NCI-H1048 (cell line): ENCODE results near the gene TCP10L.
"Not testable (repeated sequence)": the region's sequence is repeated elsewhere in the genome, so short reads cannot be mapped to it uniquely, and the experiment has no call there.

Experiments
- DNase-seq: peaks from one replicate; lab custom pipeline; 2025; lab: John Stamatoyannopoulos, UW

Gene TCP10L

GRCh38 chr21:32585970-32586369 is 647 bp upstream of the TCP10L start:
- no peak for DNase-seq

- DNase-seq: no peak
Observed at GRCh38 chr21:32584472-32584871, 851 bp downstream of the TCP10L start.

- DNase-seq: no peak
Observed at GRCh38 chr21:32581732-32582131, 3.6 kb downstream of the TCP10L start.

DNA sequence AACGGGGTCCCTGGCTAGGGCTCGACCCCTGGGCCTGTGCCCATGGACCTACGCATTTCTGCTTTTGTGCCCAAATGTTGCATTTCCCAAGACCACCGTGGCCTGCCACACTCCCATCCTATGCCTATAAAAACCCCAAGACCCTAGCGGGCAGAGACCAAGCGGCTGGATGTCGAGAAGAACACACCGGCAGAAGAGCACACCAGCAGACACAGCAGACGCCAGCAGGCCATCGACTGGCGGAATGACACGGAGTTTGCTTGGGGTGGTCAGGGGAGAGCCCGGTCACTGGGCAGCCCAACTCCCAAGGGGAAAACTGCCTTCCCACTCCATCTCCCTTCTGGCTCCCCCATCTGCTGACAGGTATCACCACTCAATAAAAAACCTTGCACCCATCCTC is 4.4 kb downstream of the TCP10L start:
- DNase-seq: no peak

- no peak for DNase-seq
Observed at GRCh38 chr21:32578107-32578691, 7.1 kb downstream of the TCP10L start.

DNA sequence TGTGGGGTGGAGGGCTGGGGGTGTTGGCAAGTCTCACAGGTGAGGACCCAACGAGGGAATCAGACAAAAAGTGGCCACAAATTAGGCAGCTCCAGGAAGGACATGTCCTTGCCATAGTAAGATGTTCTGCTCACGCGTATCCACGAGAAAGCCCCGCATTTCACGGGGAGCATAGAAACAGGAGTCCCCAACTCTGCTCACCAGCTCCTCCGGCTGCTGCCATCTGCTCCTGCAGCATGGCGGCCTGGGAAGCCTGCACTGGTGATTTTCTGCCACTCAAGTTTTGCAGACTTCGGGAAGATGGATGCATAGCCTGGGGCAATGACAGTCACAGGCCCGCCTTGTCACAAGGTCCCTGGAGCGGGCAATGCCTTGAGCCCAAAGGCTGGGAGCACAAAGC is 9.3 kb downstream of the TCP10L start:
- DNase-seq: no peak

- DNase-seq: no peak
Observed at GRCh38 chr21:32574946-32575925, 10.1 kb downstream of the TCP10L start.

DNA sequence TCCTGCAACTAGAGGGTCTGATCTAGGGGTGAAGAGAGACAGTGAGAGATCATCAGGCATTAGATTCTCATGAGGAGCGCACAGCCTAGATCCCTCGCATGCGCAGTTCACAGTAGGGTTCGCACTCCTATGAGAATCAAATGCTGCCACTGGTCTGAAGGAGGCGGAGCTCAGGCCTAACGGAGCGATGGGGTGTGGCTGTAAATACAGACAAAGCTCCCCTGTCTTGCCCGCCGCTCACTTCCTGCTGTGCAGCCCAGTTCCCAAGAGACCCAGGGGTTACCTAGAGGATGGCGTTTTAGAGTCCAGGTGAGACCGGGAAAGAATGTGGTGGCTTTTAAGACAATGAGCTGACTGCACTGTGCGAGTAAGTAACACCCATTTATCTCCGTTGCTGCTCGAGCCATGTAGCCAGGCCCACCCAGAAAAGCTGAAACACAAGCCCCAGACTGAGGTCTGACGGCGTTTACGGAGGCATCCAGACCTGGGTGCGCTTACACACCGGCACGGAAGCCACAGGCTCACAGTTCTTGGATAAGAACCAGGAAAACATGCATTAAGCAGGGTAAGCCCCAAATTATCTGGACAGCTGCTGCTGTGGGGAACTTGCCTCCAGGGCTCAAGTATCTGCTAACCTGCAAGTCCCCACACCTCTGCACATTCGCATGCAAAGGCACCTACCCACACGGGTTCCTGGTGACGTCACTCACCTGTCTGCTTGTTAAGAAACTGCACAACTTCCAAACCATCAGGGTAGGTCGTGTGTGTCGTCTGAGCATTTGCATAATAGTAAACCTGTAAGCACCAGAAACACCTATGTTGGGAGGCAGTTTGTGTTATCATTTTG is 12.5 kb downstream of the TCP10L start:
- peak; percentile 51 for DNase-seq

- DNase-seq: no peak
Observed at GRCh38 chr21:32570456-32570855, 14.9 kb downstream of the TCP10L start.

DNA sequence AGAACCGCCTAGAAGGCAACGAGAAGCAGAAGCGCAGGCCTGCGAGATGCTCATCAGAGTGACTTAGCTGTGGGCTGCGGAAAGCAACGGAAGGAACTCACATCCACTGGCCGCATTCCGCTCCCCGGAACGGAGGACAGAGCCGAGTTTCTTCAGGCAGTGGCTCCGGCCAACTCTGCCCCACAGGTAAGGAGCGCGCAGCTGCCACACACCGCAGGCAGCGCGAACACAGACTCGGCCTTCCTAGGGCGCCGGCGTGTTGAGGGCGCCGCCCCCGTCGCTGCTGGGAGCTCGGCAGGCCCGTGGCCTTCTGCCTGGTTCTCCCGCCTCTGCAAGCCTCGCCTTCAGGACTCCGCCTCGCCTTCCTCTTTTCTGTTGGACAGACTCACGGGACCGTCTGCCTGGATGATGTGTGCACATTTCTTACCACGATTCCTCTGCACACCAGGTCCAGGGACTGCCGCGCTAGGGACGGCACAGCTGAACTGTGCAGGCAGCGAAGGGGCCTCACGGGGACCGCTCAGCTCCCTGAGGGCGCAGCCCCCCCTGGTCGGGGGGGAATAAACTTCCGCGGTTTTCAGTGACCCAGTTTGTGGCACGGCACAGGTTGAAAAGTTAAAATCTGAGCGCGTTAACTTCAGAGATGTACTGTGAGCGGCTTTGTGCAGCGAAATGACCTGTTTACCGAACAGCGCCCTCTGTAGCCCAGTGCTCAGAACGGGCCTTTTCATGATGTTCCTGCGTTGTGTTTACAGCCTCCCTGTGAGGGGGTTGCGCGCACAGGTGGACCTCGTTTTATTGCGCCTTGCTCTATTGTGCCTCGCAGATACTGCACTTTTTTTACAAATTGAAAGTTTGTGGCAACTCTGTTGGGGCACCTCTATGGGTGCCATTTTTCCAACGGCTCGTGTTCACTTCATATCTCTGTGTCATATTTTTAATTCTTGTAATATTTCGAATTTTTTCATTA is 15.8 kb downstream of the TCP10L start:
- DNase-seq: peak; percentile 76

DNA sequence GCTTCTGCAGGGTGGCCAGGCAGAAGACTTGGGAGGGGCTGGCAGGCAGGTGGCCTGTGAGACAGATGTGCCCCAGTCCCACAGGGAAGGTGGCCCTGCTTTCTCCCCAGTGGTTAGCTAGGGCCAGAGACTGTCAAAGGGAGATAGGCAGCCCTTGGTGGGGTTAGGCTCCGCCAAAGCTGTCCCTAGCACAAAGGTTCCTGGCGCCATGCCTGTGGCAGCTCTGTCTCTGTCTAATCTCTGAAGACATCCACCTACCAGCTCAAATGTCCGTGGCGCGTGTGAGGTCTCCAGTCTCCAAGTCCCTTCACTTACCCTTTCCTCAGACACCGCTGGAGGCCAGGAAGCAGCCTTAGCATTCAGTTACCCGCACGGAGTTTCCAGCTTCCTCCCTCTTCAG is 17.7 kb downstream of the TCP10L start:
- no peak for DNase-seq

GRCh38 chr21:32566741-32567389 is 18.5 kb downstream of the TCP10L start:
- DNase-seq: no peak

GRCh38 chr21:32565856-32566465 is 19.4 kb downstream of the TCP10L start:
- DNase-seq: no peak

DNA sequence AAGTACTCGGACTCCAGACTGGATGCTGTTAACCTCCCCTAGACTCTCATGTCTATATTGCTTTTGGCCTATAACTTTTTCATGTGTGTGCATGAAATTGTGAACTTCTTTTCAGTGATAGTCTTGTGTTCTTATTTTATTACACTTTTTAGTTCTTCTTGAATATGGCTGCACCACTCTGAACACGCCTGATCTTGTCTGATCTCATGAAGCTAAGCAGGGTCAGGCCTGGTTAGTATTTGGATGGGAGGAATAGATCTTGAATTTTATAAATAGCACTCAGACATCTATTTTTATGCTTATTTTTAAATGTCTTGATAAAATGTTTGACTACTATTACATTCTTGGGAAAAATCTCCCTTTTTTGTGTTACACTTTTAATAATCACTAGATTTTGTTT is 22.4 kb downstream of the TCP10L start:
- DNase-seq: no peak

DNA sequence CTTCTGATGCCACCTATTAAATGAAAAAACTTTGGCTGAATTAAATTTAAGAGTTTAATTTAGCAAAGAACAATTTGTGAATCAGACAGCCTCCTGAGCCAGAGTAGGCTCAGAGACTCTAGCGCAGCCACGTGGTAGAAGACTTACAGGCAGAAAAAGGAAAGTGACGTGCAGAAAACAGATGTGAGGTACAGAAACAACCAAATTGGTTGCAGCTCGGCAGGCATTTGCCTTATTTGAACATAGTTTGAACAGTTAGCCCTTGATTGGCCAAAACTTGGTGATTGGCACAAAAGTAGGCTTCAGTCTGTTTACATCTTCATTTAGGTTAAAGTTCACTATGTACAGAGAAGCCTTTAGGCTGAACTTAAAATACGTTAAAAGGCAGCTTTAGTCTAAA is 22.9 kb downstream of the TCP10L start:
- DNase-seq: no peak

DNA sequence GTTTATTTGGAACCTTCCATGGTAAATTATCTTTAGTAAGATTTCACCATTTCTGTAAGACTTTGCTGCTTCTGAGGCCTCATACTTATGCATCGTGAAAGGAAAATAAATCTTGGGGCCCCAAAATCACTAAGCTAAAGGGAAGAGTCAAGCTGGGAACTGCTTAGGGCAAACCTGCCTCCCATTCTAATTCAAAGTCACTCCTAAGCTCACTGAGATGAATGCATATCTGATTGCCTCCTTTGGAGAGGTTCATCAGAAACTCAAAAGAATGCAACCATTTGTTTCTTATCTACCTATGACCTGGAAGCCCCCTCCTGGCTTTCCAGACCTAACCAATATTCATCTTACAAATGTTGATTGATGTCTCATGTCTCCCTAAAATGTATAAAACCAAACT is 23.8 kb downstream of the TCP10L start:
- DNase-seq: not testable (repeated sequence)

GRCh38 chr21:32560896-32561295 is 24.4 kb downstream of the TCP10L start:
- no peak for DNase-seq

DNA sequence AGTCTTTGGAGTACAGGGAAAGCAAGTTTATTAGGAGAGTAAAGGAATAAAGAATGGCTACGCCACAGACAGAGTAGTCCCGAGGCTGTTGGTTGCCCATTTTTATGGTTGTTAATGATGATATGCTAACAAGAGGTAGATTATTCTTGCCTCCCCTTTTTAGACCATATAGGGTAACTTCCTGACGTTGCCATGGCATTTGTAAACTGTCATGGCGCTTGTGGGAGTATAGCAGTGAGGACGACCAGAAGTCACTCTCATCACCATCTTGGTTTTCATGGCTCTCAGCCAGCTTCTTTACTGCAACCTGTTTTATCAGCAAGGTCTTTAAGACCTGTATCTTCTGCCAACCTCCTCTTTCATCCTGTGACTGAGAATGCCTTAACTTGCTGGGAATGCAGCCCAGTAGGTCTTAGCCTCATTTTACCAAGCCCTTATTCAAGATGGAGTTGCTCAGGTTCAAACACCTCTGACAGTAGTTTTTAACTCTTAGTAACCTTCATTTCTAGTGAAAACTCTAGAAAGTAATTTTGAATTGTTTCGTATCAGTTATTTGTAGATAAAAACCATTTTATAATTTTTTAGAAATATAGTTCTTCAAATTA is 26.2 kb downstream of the TCP10L start:
- no peak for DNase-seq

DNA sequence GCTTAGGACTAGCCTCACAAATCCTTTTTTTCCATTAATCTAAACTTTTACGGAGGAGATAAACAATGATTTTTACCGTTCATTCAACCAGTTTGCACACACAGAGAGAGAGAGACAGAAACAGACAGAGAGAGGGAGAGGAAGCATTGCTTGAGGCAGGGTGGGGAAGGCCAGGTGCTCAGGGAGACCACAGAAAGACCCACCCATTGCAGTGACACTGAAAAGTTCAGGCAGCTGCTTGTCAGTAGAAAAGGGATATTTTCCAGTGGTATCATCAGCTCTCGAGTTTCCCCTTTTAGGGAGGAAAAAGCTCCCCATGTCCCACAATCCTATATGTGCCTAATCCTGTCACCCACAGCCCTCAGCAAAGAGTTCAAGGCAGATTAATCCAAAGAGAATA is 27.2 kb downstream of the TCP10L start:
- no peak for DNase-seq
